Trophoblast cell (in vitro differentiated cells and primary cell): ENCODE results near the gene MPND.

ENCODE experiments used
- DNase-seq, 2 donors: peaks; one replicate each; pipeline ENCODE4 v3.0.0-alpha.2; 2016
- H2AFZ ChIP-seq: 2 replicates; pipeline ENCODE4 v1.6.1; 2013; ENCODE audit warnings: low read length, moderate library complexity, mild to moderate bottlenecking; ENCODE audit not compliant: insufficient read depth, poor library complexity
- H2AK5ac ChIP-seq: 2 replicates; pipeline ENCODE4 v1.6.1; 2013; ENCODE audit warnings: mild to moderate bottlenecking, low read length
- H2BK120ac ChIP-seq: 2 replicates; pipeline ENCODE4 v1.6.1; 2013; ENCODE audit warnings: low read length, mild to moderate bottlenecking, moderate library complexity; ENCODE audit not compliant: insufficient read depth, poor library complexity
- H2BK12ac ChIP-seq: 2 replicates; pipeline ENCODE4 v1.6.1; 2013; ENCODE audit warnings: mild to moderate bottlenecking, low read length, moderate library complexity
- H2BK5ac ChIP-seq: 2 replicates; pipeline ENCODE4 v1.6.1; 2013; ENCODE audit warnings: low read length, low read depth, moderate library complexity, mild to moderate bottlenecking; ENCODE audit not compliant: poor library complexity
- H3K14ac ChIP-seq: 2 replicates; pipeline ENCODE4 v1.6.1; 2013; ENCODE audit warnings: mild to moderate bottlenecking, low read length
- H3K18ac ChIP-seq: 2 replicates; pipeline ENCODE4 v1.6.1; 2013; ENCODE audit warnings: mild to moderate bottlenecking, low read length
- H3K23ac ChIP-seq: 2 replicates; pipeline ENCODE4 v1.6.1; 2013; ENCODE audit warnings: low read length
- H3K27ac ChIP-seq: 2 replicates; pipeline ENCODE4 v1.5.1; 2013; ENCODE audit warnings: low read depth, mild to moderate bottlenecking, inconsistent platforms, low read length, moderate library complexity
- H3K27me3 ChIP-seq: 2 replicates; pipeline ENCODE4 v1.6.1; 2013; ENCODE audit warnings: inconsistent platforms, mild to moderate bottlenecking, low read length, moderate library complexity; ENCODE audit not compliant: insufficient read depth
- H3K36me3 ChIP-seq, 2 experiments: 1 replicate in 1 of 2; 2 replicates in 1 of 2; pipeline ENCODE4 v1.6.1; 2013; ENCODE audit warnings: low read length in 2 of 2, mild to moderate bottlenecking in 2 of 2, moderate library complexity in 1 of 2; ENCODE audit not compliant: insufficient read depth in 2 of 2, control insufficient read depth in 1 of 2
- H3K4ac ChIP-seq: 2 replicates; pipeline ENCODE4 v1.6.1; 2013; ENCODE audit warnings: low read depth, mild to moderate bottlenecking, low read length, moderate library complexity
- H3K4me1 ChIP-seq, 2 experiments: 1 replicate in 1 of 2; 2 replicates in 1 of 2; pipeline ENCODE4 v1.6.1; 2013; ENCODE audit warnings: low read length in 2 of 2, mild to moderate bottlenecking in 2 of 2, moderate library complexity in 1 of 2; ENCODE audit not compliant: insufficient read depth in 2 of 2, control insufficient read depth in 1 of 2
- H3K4me2 ChIP-seq: 2 replicates; pipeline ENCODE4 v1.6.1; 2013; ENCODE audit warnings: inconsistent platforms, mild to moderate bottlenecking, low read length, moderate library complexity
- H3K4me3 ChIP-seq: 2 replicates; pipeline ENCODE4 v1.5.1; 2013; ENCODE audit warnings: mild to moderate bottlenecking, low read depth, low read length, inconsistent platforms
- H3K79me1 ChIP-seq: one replicate; pipeline ENCODE4 v1.6.1; 2013; ENCODE audit warnings: low read length
- H3K79me2 ChIP-seq: 2 replicates; pipeline ENCODE4 v1.6.1; 2013; ENCODE audit warnings: low read length, mild to moderate bottlenecking; ENCODE audit not compliant: control insufficient read depth, insufficient read depth, poor library complexity
- H3K9ac ChIP-seq: 2 replicates; pipeline ENCODE4 v1.6.1; 2013; ENCODE audit warnings: mild to moderate bottlenecking, low read length
- H3K9me3 ChIP-seq: 2 replicates; pipeline ENCODE4 v1.6.1; 2013; ENCODE audit warnings: low read depth, mild to moderate bottlenecking, control low read depth, inconsistent platforms, low read length; ENCODE audit not compliant: insufficient read depth
- H4K12ac ChIP-seq: 2 replicates; pipeline ENCODE4 v1.6.1; 2013; ENCODE audit warnings: low read depth, mild to moderate bottlenecking, low read length, moderate library complexity
- H4K8ac ChIP-seq: 2 replicates; pipeline ENCODE4 v1.6.1; 2013; ENCODE audit warnings: low read depth, mild to moderate bottlenecking, low read length, moderate library complexity
- H4K91ac ChIP-seq: one replicate; pipeline ENCODE4 v1.6.1; 2013; ENCODE audit warnings: low read depth, mild to moderate bottlenecking, low read length, moderate library complexity
- WGBS: extraction: QIAGEN DNeasy Blood & Tissue Kit; methylation state at CpG from one replicate; pipeline ENCODE4 v1.1.7; 2013; ENCODE audit warnings: missing lambda C conversion rate; ENCODE audit not compliant: insufficient read length, insufficient coverage; ENCODE audit errors: extremely low coverage; 5-methylcytosine and 5-hydroxymethylcytosine counted together

Gene MPND

GRCh38 chr19:4376028-4376670 is 32.8 kb downstream of the MPND start:
- peak overlapping the region; percentile 38 for H4K91ac ChIP-seq
- H3K9me3 ChIP-seq = peaks cover 3% of the 10 kb centered on the region
- peak overlapping the region; percentile 35 for H2BK12ac ChIP-seq
- peaks cover 50 to 53% of the 10 kb centered on the region in 2 experiments for H3K4me1 ChIP-seq
- peak overlapping the region; percentile 54 for H3K18ac ChIP-seq
- H3K36me3 ChIP-seq = peaks cover 15 to 26% of the 10 kb centered on the region in 2 experiments
- H2AK5ac ChIP-seq = no peak overlapping the region
- no peak overlapping the region for H3K23ac ChIP-seq
- H3K4me3 ChIP-seq = no peak overlapping the region
- no peak overlapping the region for H3K14ac ChIP-seq
- H2AFZ ChIP-seq = no peak overlapping the region
- no peak overlapping the region for H2BK5ac ChIP-seq
- no peak for DNase-seq
- WGBS = no CpG with 5 or more reads among the region's 16 CpGs
- peaks cover 34% of the 10 kb centered on the region for H3K79me1 ChIP-seq
- H4K8ac ChIP-seq = peak overlapping the region; percentile 11
- no peak overlapping the region for H3K9ac ChIP-seq
- H3K79me2 ChIP-seq = peaks cover 26% of the 10 kb centered on the region
- no peaks in the 10 kb centered on the region for H3K27me3 ChIP-seq
- H3K27ac ChIP-seq = peak overlapping the region; percentile 81
- H3K4me2 ChIP-seq = peak overlapping the region; percentile 14
- H3K4ac ChIP-seq = no peak overlapping the region
- peak overlapping the region; percentile 44 for H2BK120ac ChIP-seq
- H4K12ac ChIP-seq = no peak overlapping the region

- peak overlapping the region; percentile 35 for H2BK12ac ChIP-seq
- H3K18ac ChIP-seq = peak overlapping the region; percentile 54
- no peak overlapping the region for H3K4me3 ChIP-seq
- peaks cover 3% of the 10 kb centered on the region for H3K9me3 ChIP-seq
- no peak overlapping the region for H3K23ac ChIP-seq
- H3K4me2 ChIP-seq = no peak overlapping the region
- no peak overlapping the region for H3K4ac ChIP-seq
- no peak overlapping the region for H3K14ac ChIP-seq
- H3K9ac ChIP-seq = no peak overlapping the region
- peak overlapping the region; percentile 11 for H4K8ac ChIP-seq
- H4K12ac ChIP-seq = no peak overlapping the region
- H2BK5ac ChIP-seq = no peak overlapping the region
- peak overlapping the region; percentile 81 for H3K27ac ChIP-seq
- peaks cover 10 to 21% of the 10 kb centered on the region in 2 experiments for H3K36me3 ChIP-seq
- H2AFZ ChIP-seq = no peak overlapping the region
- H4K91ac ChIP-seq = peak overlapping the region; percentile 38
- no peak overlapping the region for H2AK5ac ChIP-seq
- no peak overlapping the region for H2BK120ac ChIP-seq
- no CpG with 5 or more reads among the region's 10 CpGs for WGBS
- H3K27me3 ChIP-seq = no peaks in the 10 kb centered on the region
- DNase-seq = no peak
- peaks cover 50 to 53% of the 10 kb centered on the region in 2 experiments for H3K4me1 ChIP-seq
- H3K79me1 ChIP-seq = peaks cover 34% of the 10 kb centered on the region
- H3K79me2 ChIP-seq = peaks cover 24% of the 10 kb centered on the region
Measured at GRCh38 chr19:4376671-4376990, 33.3 kb downstream of the MPND start.

- DNase-seq = no peak
- Histone ChIP-seq H4K8ac (no peak overlapping the region), H2BK120ac (no peak overlapping the region), H3K27me3 (no peaks in the 10 kb centered on the region), H2BK12ac (no peak overlapping the region), H3K4me1 (peaks cover 50 to 53% of the 10 kb centered on the region in 2 experiments), H3K9me3 (peaks cover 3% of the 10 kb centered on the region), H3K27ac (no peak overlapping the region), H3K4me2 (no peak overlapping the region), H2AFZ (no peak overlapping the region), H2BK5ac (no peak overlapping the region), H3K14ac (no peak overlapping the region), H3K9ac (no peak overlapping the region), H3K4me3 (no peak overlapping the region), H3K36me3 (peaks cover 7 to 17% of the 10 kb centered on the region in 2 experiments), H3K79me1 (peaks cover 34% of the 10 kb centered on the region), H3K23ac (no peak overlapping the region), H4K91ac (no peak overlapping the region), H3K79me2 (peaks cover 23% of the 10 kb centered on the region), H3K4ac (no peak overlapping the region), H4K12ac (no peak overlapping the region), H3K18ac (peak overlapping the region; percentile 39), H2AK5ac (no peak overlapping the region)
- WGBS = no CpG with 5 or more reads among the region's 23 CpGs
Measured at GRCh38 chr19:4376991-4377781, 33.8 kb downstream of the MPND start.

- no peak overlapping the region for H3K23ac ChIP-seq
- peaks cover 25% of the 10 kb centered on the region for H3K79me1 ChIP-seq
- H3K36me3 ChIP-seq = peaks cover 7 to 22% of the 10 kb centered on the region in 2 experiments
- no peak overlapping the region for H3K14ac ChIP-seq
- no CpG with 5 or more reads among the region's 11 CpGs for WGBS
- no peak for DNase-seq
- H3K4me3 ChIP-seq = no peak overlapping the region
- no peak overlapping the region for H4K8ac ChIP-seq
- no peak overlapping the region for H3K27ac ChIP-seq
- H2AK5ac ChIP-seq = no peak overlapping the region
- H2BK5ac ChIP-seq = no peak overlapping the region
- peaks cover 3% of the 10 kb centered on the region for H3K9me3 ChIP-seq
- H3K9ac ChIP-seq = no peak overlapping the region
- no peak overlapping the region for H2AFZ ChIP-seq
- no peak overlapping the region for H2BK12ac ChIP-seq
- H3K79me2 ChIP-seq = peaks cover 16% of the 10 kb centered on the region
- peaks cover 33 to 37% of the 10 kb centered on the region in 2 experiments for H3K4me1 ChIP-seq
- H3K18ac ChIP-seq = no peak overlapping the region
- no peak overlapping the region for H4K12ac ChIP-seq
- H3K4ac ChIP-seq = peak overlapping the region; percentile 8
- H2BK120ac ChIP-seq = no peak overlapping the region
- H4K91ac ChIP-seq = no peak overlapping the region
- no peak overlapping the region for H3K4me2 ChIP-seq
- H3K27me3 ChIP-seq = no peaks in the 10 kb centered on the region
Measured at GRCh38 chr19:4378886-4379285, 35.5 kb downstream of the MPND start.
